WTC11 (cell line): ENCODE data around the gene STK16. TPM values are rescaled to one million over a fixed set of nuclear protein-coding genes. Genes with fewer than 3 reads are reported as not detected.

ENCODE experiments used
- ATAC-seq: fragments of 200-7000 bp; cut with Tn5 transposase; 2 replicates; pipeline ENCODE4 v1.10.0; 2021; ENCODE audit warnings: mild to moderate bottlenecking, moderate library complexity
- CTCF ChIA-PET: fragments of 300-600 bp; sonication (Branson Sonifier 250); formaldehyde crosslinking; loops from one replicate; lab custom pipeline; 2021; ENCODE audit warnings: antibody characterized with exemption; lab: Charles Lee
- POLR2A ChIA-PET: fragments of 350-600 bp; sonication (Branson Sonifier 250); formaldehyde crosslinking; loops from one replicate; lab custom pipeline; 2021; ENCODE audit warnings: antibody characterized with exemption; lab: Charles Lee
- DNase-seq: peaks from one replicate; pipeline ENCODE4 v3.0.0; 2021; ENCODE audit warnings: low spot score
- H3K27ac Mint-ChIP-seq: 2 replicates; pipeline ENCODE4 v1.8.0; 2021; ENCODE audit warnings: mixed read lengths
- H3K27me3 Mint-ChIP-seq: 2 replicates; pipeline ENCODE4 v1.8.0; 2021; ENCODE audit warnings: low read depth, mild to moderate bottlenecking, moderate library complexity, mixed read lengths
- H3K36me3 Mint-ChIP-seq: 2 replicates; pipeline ENCODE4 v1.8.0; 2021; ENCODE audit warnings: mixed read lengths
- H3K4me1 Mint-ChIP-seq: 2 replicates; pipeline ENCODE4 v1.8.0; 2022; ENCODE audit warnings: mixed read lengths
- H3K4me3 Mint-ChIP-seq: 2 replicates; pipeline ENCODE4 v1.8.0; 2021; ENCODE audit warnings: mild to moderate bottlenecking, moderate library complexity, mixed read lengths
- H3K9me3 Mint-ChIP-seq: 2 replicates; pipeline ENCODE4 v1.8.0; 2021; ENCODE audit warnings: mixed read lengths
- AFF4 ChIP-seq: sonication (generic); formaldehyde crosslinking; IDR thresholded peaks from 2 replicates; pipeline ENCODE4 v1.8.1; 2023; ENCODE audit warnings: mild to moderate bottlenecking, missing genetic modification reagents, borderline replicate concordance
- CREM ChIP-seq: sonication (generic); formaldehyde crosslinking; IDR thresholded peaks from 2 replicates; pipeline ENCODE4 v1.8.1; 2022; ENCODE audit warnings: mild to moderate bottlenecking, missing genetic modification reagents, moderate library complexity
- E2F5 ChIP-seq: sonication (generic); formaldehyde crosslinking; IDR thresholded peaks from 2 replicates; pipeline ENCODE4 v1.8.1; 2022; ENCODE audit warnings: mild to moderate bottlenecking, moderate library complexity, missing genetic modification reagents
- JUN ChIP-seq: sonication (generic); formaldehyde crosslinking; IDR thresholded peaks from 2 replicates; pipeline ENCODE4 v1.8.0; 2023; ENCODE audit warnings: mild to moderate bottlenecking, missing genetic modification reagents
- MLX ChIP-seq: sonication (generic); formaldehyde crosslinking; IDR thresholded peaks from 2 replicates; pipeline ENCODE4 v1.8.1; 2023; ENCODE audit warnings: mild to moderate bottlenecking, missing genetic modification reagents, moderate library complexity
- MYBL2 ChIP-seq: sonication (generic); formaldehyde crosslinking; IDR thresholded peaks from 2 replicates; pipeline ENCODE4 v1.8.1; 2023; ENCODE audit warnings: mild to moderate bottlenecking, moderate library complexity, missing genetic modification reagents
- NR2C2 ChIP-seq: sonication (generic); formaldehyde crosslinking; IDR thresholded peaks from 2 replicates; pipeline ENCODE4 v1.8.0; 2022; ENCODE audit warnings: mild to moderate bottlenecking, missing genetic modification reagents
- PRDM15 ChIP-seq: sonication (generic); formaldehyde crosslinking; IDR thresholded peaks from 2 replicates; pipeline ENCODE4 v1.8.0; 2022; ENCODE audit warnings: missing genetic modification reagents
- PREB ChIP-seq: sonication (generic); formaldehyde crosslinking; IDR thresholded peaks from 2 replicates; pipeline ENCODE4 v1.8.1; 2022; ENCODE audit warnings: mild to moderate bottlenecking, missing genetic modification reagents, moderate library complexity, borderline replicate concordance
- PRRX2 ChIP-seq: fragments of 250-450 bp; sonication (Bioruptor Pico); IDR thresholded peaks from 2 replicates; pipeline ENCODE4 v1.8.0; 2021; ENCODE audit warnings: mild to moderate bottlenecking
- RORB ChIP-seq: fragments of 250-450 bp; sonication (Bioruptor Pico); IDR thresholded peaks from 2 replicates; pipeline ENCODE4 v1.9.0; 2021; ENCODE audit warnings: mild to moderate bottlenecking
- STAT6 ChIP-seq: sonication (generic); formaldehyde crosslinking; conservative IDR thresholded peaks from 2 replicates; pipeline ENCODE4 v1.8.1; 2023; ENCODE audit warnings: mild to moderate bottlenecking, low read depth, missing genetic modification reagents, moderate library complexity
- ZMAT4 ChIP-seq: fragments of 250-450 bp; sonication (Bioruptor Pico); IDR thresholded peaks from 2 replicates; pipeline ENCODE4 v1.9.0; 2021; ENCODE audit warnings: mild to moderate bottlenecking
- ZNF232 ChIP-seq: sonication (generic); formaldehyde crosslinking; IDR thresholded peaks from 2 replicates; pipeline ENCODE4 v1.8.0; 2022; ENCODE audit warnings: mild to moderate bottlenecking, missing genetic modification reagents
- ZNF425 ChIP-seq: fragments of 250-450 bp; sonication (Bioruptor Pico); conservative IDR thresholded peaks from 2 replicates; pipeline ENCODE4 v1.9.0; 2021; ENCODE audit warnings: mild to moderate bottlenecking
- ZNF671 ChIP-seq: fragments of 250-450 bp; sonication (Bioruptor Pico); IDR thresholded peaks from 2 replicates; pipeline ENCODE4 v1.8.0; 2021; ENCODE audit warnings: mild to moderate bottlenecking
- total RNA-seq: library from RNA; stranded (reverse); gene quantifications from 3 replicates; pipeline ENCODE4 v1.2.3, GENCODE V29; 2021

Gene STK16
- total RNA-seq, 1 experiment from 2014 or later: 27.5 TPM

GRCh38 chr2:219198974-219199373, 46.3 kb upstream of the STK16 start:
- Mint-ChIP-seq H3K4me1 (peaks cover 8% of the 10 kb centered on the region), H3K27ac (no peak overlapping the region), H3K36me3 (no peaks in the 10 kb centered on the region), H3K4me3 (no peak overlapping the region), H3K27me3 (peaks cover 7% of the 10 kb centered on the region), H3K9me3 (peaks cover 10% of the 10 kb centered on the region)
- DNase-seq: no peak
- ChIA-PET POLR2A (no interaction called here), CTCF (interaction anchor here (2.0 kb wide), 1 partner anchor 96 kb away, joined by 6 read pairs; no protein-coding TSS in a partner anchor)
- no peak for ATAC-seq
- TF ChIP-seq PREB (CRISPR knock-in tag) (no peak), STAT6 (CRISPR knock-in tag) (no peak), MLX (CRISPR knock-in tag) (no peak), NR2C2 (no peak), CREM (CRISPR knock-in tag) (no peak), AFF4 (CRISPR knock-in tag) (no peak), MYBL2 (CRISPR knock-in tag) (no peak), ZNF232 (CRISPR knock-in tag) (no peak), RORB (CRISPR knock-in tag) (no peak), ZMAT4 (CRISPR knock-in tag) (no peak), ZNF671 (CRISPR knock-in tag) (no peak), E2F5 (no peak), JUN (no peak), ZNF425 (CRISPR knock-in tag) (no peak), PRRX2 (CRISPR knock-in tag) (no peak), PRDM15 (no peak)
